ENCODE measurements around the gene HGS.
A peak's percentile ranks its signal among the peaks of the same experiment; 100 is the strongest.

Gene HGS, protein sequence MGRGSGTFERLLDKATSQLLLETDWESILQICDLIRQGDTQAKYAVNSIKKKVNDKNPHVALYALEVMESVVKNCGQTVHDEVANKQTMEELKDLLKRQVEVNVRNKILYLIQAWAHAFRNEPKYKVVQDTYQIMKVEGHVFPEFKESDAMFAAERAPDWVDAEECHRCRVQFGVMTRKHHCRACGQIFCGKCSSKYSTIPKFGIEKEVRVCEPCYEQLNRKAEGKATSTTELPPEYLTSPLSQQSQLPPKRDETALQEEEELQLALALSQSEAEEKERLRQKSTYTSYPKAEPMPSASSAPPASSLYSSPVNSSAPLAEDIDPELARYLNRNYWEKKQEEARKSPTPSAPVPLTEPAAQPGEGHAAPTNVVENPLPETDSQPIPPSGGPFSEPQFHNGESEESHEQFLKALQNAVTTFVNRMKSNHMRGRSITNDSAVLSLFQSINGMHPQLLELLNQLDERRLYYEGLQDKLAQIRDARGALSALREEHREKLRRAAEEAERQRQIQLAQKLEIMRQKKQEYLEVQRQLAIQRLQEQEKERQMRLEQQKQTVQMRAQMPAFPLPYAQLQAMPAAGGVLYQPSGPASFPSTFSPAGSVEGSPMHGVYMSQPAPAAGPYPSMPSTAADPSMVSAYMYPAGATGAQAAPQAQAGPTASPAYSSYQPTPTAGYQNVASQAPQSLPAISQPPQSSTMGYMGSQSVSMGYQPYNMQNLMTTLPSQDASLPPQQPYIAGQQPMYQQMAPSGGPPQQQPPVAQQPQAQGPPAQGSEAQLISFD

DNA sequence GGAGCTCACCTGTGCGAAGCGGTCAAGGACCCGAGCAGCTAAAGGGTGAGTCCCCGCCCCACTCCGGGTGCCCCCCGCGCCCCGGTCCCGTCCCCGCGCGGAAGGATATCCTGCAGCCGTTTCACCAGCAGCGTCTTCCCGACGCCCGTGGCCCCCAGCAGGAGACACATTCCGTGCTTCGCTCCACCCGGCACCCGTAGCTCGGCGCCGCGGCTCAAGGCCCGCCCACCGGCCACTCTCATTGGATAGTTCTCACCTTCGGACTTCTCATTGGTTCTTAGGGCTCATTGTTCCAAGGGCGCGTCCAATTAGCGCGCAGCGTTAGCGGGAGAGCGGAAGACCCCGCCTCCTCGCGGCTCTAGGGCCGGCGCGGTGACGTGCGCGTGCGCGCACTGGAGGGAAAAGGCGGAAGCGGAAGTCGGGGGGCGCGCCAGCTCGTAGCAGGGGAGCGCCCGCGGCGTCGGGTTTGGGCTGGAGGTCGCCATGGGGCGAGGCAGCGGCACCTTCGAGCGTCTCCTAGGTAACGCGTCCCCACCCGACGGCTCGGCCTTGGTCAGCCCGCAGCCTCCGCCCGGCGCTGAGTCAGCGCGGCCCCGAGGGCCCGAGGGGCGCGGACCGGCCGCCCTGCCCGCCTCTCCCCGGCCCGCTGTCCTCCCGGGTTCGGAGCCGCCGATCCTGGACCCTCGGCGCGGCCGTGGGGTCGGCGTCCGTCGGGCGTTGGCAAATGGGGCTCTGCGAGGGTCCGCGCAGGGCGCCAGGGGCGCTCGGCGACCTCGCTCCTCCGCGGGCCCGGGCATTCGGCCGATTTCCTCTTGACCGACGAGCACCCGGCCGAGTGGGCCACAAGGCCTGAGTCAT, at the start of gene HGS, which contains the start of gene ARL16:
TSS of gene HGS (plus strand) at position 428 of the 858 bp plus-strand sequence. CDS start at position 484, 56 bp downstream.
TSS of gene ARL16 (minus strand) at position 214 of the 858 bp plus-strand sequence. CDS start at position 170, 44 bp downstream.
- peak; percentile 97 for DNase-seq

GRCh38 chr17:81635431-81635830, 48.4 kb upstream of the HGS start:
- no peak for DNase-seq

GRCh38 chr17:81635973-81636504, 47.8 kb upstream of the HGS start:
- no peak for DNase-seq

- DNase-seq = peak; percentile 78
Measured at GRCh38 chr17:81636505-81637288, 47.1 kb upstream of the HGS start, which contains the start of the genes NPLOC4 and TSPAN10. NPLOC4 (minus strand) TSS chr17:81637112; CDS start chr17:81636930, 182 bp downstream. TSPAN10 (plus strand) TSS chr17:81637196; CDS start chr17:81642413, 5,217 bp downstream.

- DNase-seq = no peak
Measured at GRCh38 chr17:81638683-81639082, 45.1 kb upstream of the HGS start.

GRCh38 chr17:81640011-81640410, 43.8 kb upstream of the HGS start:
- no peak for DNase-seq

- DNase-seq = no peak
Measured at GRCh38 chr17:81641825-81642489, 41.9 kb upstream of the HGS start.

GRCh38 chr17:81644496-81644895, 39.3 kb upstream of the HGS start:
- no peak for DNase-seq

DNA sequence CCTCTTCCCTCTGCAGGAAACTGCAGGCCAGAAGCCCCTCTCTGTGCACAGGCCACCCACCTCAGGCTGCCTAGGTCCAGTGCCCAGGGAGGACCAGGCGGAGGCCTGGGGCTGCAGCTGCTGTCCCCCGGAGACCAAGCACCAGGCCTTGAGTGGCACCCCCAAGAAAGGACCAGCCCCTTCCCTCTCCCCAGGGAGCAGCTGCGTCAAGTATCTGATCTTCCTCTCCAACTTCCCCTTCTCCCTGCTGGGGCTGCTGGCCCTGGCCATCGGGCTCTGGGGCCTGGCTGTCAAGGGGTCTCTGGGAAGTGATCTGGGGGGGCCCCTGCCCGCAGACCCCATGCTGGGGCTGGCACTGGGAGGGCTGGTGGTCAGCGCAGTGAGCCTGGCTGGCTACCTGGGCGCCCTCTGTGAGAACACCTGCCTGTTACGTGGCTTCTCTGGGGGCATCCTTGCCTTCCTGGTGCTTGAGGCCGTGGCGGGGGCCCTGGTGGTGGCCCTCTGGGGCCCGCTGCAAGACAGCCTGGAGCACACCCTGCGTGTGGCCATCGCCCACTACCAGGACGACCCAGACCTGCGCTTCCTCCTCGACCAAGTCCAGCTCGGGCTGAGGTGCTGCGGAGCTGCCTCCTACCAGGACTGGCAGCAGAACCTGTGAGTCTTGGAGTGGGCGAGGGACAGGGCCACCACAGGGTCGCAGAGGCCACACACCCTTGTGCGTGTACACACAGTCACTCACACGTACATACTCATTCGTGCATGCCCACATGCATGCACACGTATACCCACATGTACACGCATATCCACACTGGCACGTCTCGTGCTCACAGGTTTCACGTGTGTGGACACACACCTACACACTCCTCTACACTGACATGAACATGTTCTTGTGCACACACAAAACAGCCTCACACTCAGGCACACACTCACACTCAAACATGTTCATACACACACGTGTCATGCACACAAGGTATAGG, 38.5 kb upstream of the HGS start:
- no peak for DNase-seq

DNA sequence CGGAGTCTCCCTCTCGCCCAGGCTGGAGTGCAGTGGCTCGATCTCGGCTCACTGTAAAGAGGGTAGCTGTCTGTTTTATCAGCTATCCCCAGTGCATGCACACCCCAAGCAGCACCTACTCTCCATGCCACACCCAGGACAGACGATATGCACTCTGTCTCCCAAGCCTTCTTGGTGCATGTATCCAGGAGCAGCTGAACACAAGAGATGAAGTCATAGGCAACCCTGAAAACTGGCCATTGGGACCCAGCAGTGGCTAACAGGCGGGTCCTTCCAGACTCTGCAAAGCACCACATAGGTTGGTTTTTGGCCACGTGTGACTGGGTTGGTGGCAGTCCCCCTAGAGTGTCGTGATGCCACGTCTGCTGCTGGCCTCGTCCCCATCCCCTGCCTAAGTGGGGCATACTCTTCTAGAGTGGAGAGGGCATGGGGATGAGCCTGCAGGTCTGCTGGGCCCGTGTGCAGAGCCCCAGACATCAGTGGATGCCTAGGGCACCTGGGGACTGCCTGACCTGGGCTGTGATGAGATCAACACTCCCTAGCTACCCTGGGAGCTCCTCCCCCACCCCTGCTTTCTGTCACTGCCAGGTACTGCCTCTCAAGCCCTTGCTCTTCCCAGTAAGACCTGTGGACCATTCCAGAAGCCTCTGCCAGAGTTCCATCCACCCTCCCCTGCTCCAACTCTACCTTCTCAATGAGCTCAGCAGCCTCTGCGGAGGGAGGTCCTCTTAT, 36.8 kb upstream of the HGS start:
- no peak for DNase-seq

DNA sequence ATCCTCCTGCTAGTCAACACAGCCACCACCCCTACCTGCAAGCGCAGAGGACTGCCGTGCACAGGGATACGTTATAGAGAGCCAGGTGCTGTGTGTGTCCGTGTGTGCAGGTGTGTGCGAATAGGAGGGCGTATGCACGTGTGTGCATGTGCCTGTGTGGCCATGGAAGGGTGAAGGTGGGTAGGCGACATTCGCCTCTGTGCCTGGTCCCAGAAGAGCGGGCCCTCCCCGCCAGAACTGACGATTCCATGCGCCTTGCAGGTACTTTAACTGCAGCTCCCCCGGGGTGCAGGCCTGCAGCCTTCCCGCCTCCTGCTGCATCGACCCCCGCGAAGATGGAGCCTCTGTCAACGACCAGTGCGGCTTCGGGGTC, 36.2 kb upstream of the HGS start:
- no peak for DNase-seq

- no peak for DNase-seq
Measured at GRCh38 chr17:81648013-81648706, 35.7 kb upstream of the HGS start.

GRCh38 chr17:81648707-81649085, 35.1 kb upstream of the HGS start:
- no peak for DNase-seq

GRCh38 chr17:81650951-81651350, 32.9 kb upstream of the HGS start:
- DNase-seq = no peak

DNA sequence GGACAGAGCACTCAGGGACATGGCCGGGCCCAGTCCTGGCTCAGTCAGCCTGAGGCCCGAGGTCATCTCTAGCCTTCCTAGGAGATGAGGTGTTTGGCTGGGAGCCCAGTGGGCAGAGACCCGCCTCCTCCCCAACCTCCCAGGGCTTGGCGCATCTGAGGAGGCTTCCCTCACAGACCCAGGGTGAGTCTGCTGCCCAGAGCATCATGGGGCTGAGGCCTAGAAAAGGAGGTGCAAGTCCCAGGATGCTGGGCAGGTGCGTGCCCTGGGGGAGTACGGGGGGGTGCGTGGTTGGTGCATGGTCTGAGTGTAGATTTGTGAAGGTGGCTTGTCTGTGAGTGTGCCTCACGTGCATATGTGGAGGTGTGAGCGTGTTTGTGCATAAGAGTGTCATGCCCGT, 32.1 kb upstream of the HGS start:
- no peak for DNase-seq

GRCh38 chr17:81652906-81653771, 30.7 kb upstream of the HGS start:
- peak; percentile 25 for DNase-seq

- DNase-seq = no peak
Measured at GRCh38 chr17:81655378-81656117, 28.3 kb upstream of the HGS start.

Measured in activated gamma-delta T cell treated with Interleukin-2 at 50 U/mL for 16 hours (primary cell).